Activated CD4-positive, alpha-beta T cell treated with anti-CD3 and anti-CD28 coated beads for 4 hours (primary cell): ENCODE results near the gene LILRB5.
"Not testable (repeated sequence)": the region's sequence is repeated elsewhere in the genome, so short reads cannot be mapped to it uniquely, and the experiment has no call there.

Experiments
- DNase-seq, 2 donors: peaks; one replicate each; pipeline ENCODE4 v3.0.0-alpha.2; 2020

Gene LILRB5

DNA sequence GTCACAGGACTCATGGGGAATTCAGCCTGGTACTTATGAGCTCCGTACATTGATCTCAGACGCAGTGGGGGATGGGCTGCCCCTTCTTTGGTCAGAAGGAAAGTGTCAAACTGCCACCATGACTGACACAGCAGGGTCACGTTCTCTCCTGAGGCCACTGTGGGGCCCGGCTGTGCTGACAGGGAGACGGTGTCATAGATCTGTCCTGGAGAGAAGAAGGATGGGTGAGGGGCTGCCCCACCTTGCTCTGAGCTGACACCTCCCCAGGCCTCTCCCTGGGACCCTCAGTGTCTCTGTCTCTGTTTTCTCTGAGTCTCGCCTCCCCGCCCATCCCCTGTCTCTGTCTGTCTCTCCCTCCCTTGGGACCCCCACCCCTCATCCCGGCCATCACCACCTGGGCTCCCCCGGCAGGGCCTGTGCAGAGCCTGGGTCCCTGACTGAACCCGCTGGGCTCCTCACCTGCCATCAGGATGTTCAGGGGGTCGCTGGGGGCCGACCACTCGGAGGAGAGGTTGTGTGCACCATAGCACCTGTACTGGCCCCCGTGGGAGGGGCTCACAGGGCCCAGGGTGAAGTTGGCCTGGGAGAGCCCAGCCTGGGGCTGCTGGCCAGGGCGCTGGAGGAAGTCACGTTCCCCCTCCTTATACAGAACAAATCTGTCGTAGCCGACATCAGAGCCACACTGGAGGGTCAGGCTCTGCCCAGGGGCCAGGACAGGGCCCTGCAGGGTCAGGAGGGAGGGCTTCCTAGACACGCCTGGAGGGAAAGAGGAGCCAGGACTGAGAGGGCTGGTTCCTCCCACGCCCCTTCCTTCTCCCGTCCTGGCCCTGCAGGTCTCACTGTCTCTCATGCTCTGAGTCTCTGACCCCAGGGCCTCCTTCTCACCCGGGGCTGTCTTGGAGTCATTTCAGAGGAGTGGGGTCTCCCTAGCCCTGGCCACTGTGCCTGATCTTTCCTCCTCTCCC, 16.4 kb downstream of the LILRB5 start:
- not testable (repeated sequence) for DNase-seq

DNA sequence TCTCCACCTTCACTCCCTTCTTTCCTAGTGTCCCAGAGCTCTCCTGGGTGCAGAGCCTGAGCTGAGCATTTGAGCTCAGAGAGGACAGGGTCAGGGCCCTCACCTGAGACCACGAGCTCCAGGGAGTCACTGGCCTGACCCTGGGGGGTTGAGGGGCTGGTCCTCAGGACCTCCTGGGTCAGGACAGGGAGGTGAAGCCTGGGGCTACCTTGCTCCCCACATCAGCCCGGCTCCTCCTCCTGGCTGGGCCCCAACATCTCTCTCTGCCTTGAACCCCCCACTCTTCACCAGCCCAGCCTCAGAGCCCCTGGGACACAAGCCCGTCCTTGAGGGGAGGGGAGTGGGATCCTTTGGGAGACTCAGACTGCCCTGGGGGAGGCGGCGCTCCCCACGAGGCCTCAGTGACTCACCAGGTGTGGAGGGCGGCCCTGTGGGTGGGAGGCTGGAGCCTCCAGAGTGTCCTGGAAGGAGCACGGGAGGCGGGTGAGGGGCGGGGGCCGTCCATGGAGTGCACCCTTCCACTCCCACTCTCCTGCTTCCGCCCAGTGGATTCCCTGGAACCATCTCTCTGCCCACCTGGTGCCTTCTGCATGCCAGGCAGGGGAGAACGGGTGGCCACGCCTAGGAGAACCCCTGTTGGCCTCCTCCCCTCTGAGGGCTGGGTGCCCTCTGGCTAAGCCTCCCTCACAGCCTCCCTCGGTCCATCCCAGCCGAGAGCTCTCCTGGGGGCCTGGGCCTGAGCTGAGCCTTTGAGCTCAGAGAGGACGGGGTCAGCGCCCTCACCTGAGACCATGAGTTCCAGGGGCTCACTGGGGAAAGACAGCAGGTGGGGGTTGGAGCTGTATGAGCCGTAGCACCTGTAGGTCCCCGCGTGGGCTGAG, 17.3 kb downstream of the LILRB5 start:
- DNase-seq = not testable (repeated sequence)

DNA sequence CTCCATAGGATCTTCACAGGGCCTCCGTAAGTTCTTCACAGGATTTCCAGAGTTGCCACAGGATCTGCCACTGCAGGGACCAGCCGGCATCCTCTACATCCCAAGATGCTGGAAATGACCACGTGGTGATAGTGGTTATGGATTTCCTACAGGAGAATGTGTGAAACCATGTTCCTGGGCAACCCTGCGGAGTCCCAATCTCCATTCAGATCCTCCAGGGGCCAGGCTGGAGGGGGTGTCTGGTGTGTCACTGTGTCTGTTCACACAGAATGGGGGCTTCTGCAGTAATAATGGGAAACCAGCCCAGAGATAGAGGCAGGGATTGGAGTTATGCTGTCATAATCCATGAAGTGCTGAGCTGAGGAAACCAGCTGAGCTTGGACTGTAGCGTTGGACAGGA, 23.1 kb downstream of the LILRB5 start:
- DNase-seq = no peak

DNA sequence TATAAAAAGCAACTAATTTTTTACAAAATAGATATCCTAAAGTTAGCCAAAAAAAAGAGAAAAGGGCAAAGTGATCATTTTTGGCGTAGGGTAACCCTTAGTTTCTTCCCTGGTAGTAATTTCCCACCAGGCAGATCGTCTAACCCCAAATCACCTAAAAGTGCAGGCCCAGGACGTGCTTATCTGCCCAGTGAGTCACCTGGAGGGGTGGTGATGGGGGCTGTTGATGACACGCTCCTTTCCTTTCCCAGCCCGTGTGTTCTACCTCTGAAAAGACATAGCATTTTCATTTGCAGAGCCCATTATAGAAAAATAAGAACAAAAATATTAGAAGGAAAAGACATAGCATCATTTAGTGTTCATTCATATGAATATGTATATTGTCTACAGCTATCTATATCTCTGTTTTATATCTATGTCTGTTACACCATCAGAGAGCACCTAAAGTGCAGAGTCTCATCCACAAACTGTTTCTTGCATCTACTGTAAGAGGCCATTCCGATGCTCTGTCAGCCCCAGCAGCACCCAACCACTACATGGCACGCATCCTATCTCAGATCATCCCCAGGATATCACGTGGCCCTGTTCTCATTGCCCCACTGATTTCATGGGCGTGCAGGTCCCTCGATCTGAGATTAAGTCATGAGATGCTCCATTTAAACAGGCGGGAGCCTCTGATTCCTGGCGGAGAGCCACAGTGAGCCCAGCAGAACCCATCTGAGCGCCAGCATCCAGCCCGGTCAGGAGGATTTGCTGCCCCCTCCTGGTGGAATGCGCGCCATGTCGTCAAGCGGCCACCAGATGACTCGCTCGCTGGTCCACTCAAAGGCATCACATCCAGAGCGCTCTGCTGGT, 25.8 kb downstream of the LILRB5 start:
- DNase-seq = peak; percentile 82 to 87

DNA sequence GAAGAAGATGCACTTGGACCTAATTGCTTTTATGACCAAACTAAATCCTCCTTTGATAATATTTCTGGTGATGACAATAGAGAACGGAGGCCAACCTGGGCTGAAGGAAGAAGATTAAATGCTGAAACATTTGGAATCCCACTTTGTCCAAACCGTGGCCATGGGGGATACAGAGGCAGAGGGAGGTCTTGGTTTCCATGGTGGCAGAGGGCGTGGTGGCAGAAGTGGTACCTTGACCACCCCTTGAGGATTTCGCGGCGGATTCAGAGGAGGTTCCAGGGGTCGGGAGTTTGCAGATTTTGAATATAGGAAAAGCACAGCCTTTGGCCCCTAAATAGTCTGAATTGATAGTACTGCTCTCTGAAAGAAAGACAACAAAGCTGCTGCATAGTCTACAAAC, 27.0 kb downstream of the LILRB5 start:
- DNase-seq = no peak

DNA sequence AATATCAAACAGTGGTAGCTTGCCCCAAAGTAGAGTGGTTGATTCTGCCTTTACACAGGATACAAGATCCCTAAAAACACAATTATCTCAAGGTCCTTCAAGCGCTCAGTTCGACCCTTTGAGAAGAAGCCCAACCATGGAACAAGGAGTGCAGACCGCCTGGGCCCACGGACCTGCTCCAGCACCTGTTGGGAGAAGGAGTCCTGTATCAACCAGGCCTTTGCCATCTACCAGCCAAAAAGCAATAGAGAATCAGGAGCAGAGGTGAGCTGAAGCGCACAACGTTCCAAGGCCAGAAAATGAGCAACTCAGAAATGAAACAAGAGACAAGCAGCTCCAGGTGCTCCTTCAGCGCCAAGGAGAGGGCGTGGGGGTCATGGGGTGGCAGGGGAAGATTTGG, 27.9 kb downstream of the LILRB5 start:
- no peak for DNase-seq

DNA sequence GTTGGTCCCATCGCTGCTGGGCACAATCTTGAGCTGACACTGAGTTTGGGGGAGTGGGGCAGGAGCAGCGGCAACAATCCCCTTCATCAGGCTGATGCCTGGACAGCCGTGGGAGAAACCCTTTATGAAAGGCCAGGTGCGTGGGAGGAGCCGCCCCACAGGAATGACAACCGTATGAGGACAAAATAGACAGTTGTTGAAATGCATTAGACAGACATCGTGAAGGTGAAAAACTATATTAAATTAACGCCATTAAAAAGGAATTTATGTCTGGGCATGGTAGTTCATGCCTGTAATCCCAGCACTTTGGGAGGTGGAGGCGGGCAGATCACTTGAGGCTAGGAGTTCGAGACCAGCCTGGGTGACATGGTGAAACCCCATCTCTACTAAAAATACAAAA, 32.5 kb downstream of the LILRB5 start:
- not testable (repeated sequence) for DNase-seq

DNA sequence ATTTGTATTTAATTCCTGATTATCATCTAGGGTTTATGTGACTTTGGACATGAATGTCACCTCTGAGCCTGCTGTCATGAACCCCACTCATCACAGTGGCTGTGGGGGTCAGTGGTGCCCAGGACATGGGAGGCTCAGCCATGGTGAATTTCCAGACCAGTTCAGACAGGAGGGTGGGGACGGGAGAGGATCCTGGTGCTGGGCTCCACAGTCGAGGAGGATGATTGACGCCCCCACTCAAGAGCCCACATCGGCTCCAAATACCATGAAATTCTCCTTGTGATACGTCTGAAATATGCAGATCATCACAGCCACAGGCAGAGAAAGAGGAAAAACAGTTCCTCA, 33.2 kb downstream of the LILRB5 start:
- not testable (repeated sequence) for DNase-seq

DNA sequence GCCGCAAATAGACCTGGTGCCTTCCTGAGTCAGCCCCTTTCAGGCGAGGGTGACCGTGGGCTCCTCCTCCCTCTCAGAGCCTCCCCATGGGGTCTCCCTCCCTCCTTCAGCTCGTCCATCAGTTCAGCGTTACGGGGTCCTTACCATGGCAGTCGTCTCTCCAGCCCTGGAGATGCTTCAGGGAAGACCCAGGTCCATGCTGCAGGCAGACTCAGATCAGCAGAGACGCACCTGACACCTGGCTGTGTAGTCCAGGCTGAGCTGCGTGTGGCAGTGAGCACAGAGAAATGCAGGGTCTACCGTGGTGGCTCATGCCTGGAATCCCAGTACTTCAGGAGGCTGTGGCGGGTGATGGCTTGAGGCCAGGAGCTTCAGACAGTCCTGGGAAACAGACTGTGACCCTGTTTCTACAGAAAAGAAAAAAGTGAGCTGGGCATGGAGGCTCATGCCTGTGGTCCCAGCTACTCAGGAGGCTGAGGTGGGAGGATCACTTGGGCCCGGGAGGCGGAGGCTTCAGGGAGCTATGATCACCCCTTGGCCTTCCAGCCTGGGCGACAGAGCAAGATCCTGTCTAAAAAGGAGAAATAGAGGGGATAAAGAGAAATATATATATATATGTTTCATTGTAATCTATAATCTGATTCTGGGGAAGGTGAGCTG, 33.7 kb downstream of the LILRB5 start:
- DNase-seq = not testable (repeated sequence)

DNA sequence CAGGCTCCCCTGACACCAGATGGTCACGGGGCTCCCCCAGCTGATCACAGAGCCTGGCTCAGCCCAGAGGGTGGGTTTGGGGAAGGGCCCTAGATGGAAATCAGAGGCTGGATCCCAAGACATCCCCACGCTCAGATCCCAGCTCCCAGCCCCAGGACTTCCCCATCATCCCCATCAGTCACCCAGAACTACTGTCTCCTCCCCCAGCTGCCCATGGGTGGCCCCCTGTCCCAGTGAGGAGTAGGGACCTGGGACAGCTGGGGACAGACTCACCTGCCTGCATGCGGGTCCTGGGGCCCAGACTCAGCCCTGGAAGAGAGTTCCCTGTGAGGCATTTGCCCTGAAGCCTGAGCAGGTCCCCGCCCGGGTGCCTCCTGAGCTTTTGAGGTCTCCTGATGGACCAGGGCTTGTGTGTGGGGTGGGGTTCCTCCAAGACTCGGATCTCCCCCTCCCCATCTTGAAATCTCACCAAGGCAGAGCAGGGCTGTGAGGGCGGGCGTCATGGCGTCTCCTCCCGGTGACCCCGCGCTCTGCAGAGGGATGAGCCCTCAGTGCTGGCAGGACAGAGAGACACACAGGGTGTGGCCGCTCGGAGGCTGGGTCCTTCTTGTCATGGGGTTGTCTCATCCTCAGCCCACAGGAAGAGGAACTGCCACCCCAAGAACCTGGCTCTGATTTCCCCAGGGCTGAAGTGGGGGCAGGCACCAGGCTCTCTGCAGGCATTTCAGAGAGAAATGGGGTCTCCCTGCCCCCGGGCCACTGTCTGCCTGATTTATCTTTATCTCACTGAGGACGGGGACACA, 34.4 kb downstream of the LILRB5 start, which contains the start of gene LILRB3:
LILRB3 (minus strand) TSS at position 534 of the 803 bp plus-strand sequence; CDS start at position 503, 31 bp downstream.
- DNase-seq = not testable (repeated sequence)

DNA sequence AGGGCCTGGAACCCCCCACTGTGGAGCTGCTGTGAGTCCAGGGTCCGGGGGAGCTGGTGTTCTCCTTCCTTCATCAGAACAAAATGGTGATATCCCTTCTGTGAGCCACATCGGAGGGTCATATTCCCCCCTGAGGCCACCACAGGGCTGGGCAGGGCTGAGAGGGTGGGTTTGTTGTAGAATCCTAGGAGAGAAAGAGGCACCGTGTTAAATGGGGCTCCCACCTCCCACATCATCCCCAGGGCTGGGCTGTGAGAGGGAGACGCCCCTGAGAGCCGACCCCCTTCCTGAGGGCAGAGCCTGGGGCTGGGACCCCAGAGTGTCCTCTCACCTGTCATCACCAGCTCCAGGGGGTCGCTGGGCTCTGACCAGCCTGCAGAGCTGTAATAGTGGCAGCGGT, 35.1 kb downstream of the LILRB5 start:
- not testable (repeated sequence) for DNase-seq

DNA sequence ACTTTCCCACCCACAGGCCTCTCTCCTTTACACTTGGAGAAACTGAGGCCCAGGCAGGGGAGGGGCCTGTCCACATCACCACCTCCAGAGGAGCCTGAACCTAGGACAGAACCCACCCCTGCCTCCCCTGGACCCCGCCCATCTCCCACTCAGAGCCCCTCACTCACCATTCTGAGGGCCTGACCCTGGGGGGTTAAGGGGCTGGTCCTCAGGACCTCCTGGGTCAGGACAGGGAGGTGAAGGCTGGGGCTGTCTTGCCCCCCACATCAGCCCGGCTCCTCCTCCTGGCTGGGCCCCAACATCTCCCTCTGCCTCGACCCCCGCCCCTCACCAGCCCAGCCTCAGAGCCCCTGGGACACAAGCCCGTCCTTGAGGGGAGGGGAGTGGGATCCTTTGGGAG, 37.4 kb downstream of the LILRB5 start:
- DNase-seq = not testable (repeated sequence)

DNA sequence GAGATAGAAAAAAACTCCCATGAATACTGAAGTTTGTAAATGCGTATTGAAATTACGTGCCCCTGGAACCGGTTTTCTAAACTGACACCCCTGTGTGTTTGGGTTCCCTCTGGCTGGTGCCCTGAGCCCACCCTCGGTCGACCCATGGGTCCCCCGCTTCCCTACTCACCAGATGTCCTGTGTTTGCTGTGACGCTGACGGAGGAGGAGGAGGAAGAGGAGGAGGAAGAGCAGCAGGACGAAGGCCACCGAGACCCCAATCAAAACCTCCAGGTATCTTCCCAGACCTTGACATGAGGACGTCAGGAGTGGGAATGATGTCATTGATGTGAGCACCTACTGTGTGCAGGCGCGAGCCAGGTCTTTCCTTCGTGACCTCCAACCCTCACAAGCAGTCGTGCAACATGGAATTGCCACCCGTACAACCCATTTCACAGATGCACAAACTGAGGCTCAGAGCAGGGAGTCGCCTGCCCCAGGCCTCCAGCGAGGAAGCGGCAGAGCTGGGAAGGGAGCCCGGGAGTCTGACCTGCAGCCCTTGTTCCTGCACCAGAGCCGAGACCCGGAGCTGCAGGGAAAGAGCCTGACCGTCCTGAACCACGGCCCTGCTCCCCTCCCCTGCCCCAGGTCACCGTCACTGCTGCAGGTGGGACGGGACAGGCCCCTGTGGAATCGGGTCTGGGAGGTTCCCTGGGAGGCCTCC, 38.0 kb downstream of the LILRB5 start:
- no peak for DNase-seq

DNA sequence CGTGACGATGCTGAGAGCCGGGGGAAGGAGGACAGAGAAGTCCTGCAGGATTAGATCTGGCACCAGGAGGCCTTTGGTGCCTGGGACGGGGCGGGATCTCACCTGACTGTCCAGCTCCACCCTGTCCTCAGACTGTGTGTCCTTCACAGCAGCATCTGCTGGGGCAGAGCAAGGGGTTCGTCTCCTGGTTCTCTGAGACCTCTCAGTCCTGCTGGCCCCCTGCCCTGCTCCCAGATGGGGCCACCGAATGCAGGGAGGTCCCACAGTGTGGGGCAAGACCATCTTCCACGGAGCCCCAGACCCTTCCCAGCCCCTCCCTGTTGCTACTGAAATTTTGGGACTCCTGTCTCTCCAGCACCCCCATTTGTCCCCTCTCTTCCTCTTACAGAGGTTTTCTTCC, 38.8 kb downstream of the LILRB5 start:
- DNase-seq = no peak

DNA sequence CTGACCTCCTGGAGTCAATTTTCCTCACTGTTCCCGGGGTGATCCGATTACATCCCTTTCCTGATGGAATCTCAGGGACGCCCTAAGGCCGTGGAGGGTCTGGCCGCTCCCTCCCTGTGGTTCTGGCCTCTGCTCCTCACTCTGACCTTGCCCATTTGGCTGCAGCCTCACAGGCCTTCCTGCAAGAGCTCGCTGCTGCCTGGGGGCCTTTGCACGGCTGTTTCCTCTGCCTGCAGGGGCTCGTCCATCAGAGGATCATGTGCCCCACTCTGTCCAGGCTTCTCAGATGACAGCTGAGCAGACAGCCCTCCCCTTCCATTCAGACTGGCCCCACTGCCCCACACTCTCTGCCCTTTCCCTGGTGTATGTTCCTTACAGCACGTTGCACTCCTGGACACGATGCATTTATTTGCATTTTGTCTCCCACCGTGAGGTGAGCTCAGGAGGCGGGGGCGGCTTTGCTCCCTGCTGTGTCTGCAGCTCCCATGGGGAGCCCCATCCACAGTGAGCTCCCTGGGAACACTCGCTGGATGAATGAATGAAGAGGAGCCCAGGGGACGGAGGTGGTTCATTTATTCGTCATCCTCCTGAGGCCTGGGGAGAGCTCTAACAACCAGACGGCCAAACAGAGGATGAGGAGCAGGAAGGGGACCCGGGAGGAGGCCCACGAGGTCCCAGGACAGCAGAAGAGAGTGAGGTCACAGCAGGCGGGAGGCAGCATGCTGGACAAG, 39.4 kb downstream of the LILRB5 start:
- DNase-seq = not testable (repeated sequence)

DNA sequence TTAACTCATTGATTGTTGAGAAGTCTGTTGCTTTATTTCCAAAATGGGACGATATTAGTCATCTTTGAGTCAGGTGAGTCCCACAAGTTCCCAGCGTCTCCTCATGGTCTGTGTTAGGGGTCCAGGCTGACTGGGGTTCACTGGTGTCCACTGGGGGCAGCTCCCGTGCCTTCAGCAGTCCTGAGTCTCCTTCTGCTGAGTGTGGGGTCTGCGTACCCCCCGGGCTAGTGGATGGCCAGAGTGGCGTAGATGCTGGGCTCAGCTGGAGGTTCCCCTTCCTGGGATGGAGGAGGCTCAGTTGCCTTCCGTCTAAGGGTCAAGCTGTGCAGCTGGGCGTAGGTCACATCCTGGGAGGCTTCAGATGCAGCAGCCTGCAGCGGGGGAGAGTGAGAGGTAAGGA, 40.2 kb downstream of the LILRB5 start:
- no peak for DNase-seq

DNA sequence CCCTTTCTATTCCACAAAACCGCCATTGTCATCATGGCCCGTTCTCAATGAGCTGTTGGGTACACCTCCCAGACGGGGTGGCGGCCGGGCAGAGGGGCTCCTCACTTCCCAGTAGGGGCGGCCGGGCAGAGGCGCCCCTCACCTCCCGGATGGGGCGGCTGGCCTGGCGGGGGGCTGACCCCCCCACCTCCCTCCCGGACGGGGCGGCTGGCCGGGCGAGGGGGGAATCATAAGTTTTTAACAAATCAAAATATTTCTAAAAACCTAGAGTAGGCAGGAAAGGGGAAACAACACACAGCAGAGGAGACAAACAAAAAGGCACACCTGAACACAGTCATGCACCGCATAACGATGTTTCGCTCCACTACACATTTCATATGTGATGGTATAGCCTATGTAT, 42.3 kb downstream of the LILRB5 start:
- DNase-seq = not testable (repeated sequence)

DNA sequence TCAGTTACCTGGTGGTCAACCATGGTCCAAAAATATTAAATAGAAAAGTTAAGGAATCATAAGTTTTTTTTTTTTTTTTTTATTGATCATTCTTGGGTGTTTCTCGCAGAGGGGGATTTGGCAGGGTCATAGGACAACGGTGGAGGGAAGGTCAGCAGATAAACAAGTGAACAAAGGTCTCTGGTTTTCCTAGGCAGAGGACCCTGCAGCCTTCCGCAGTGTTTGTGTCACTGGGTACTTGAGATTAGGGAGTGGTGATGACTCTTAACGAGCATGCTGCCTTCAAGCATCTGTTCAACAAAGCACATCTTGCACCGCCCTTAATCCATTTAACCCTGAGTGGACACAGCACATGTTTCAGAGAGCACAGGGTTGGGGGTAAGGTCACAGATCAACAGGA, 42.9 kb downstream of the LILRB5 start:
- not testable (repeated sequence) for DNase-seq

DNA sequence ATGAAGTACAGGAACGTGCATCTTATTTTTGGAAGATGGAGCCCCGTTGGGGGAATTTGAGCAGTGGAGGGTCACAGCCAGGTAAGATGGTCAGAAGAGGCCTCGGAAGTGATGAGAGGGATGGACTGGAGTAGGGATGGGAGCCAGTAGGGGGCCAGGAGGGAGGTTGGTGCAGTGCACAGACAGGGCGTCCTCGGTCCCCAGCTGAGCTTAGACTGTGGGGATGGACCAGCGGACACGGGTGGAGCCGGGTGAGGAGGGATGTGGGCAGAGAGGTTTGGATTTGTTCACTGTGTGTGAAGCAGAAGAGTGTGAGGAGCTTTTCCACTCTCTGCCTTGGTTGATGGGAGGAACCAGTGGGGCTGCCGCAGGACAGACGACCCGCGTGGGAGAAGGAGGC, 45.8 kb downstream of the LILRB5 start:
- no peak for DNase-seq
